Activated T-helper 1 cell treated with Interleukin-2 at 50 U/mL for 16 hours (primary cell): ENCODE results near the gene PKP2.

Experiments used
- DNase-seq: peaks from one replicate; pipeline ENCODE4 v3.0.0-alpha.2; 2020; ENCODE audit warnings: low read depth

PKP2 gene

GRCh38 chr12:32809196-32809595 is 87.4 kb downstream of the PKP2 start:
- no peak for DNase-seq

GRCh38 chr12:32804301-32804700 is 92.3 kb downstream of the PKP2 start:
- DNase-seq: no peak

- DNase-seq: no peak
These were observed 95.2 kb downstream of the PKP2 start for GRCh38 chr12:32801269-32801980.

GRCh38 chr12:32794281-32794680 is 102.3 kb downstream of the PKP2 start:
- DNase-seq: no peak

GRCh38 chr12:32789916-32790315 is 106.7 kb downstream of the PKP2 start:
- DNase-seq: no peak

- DNase-seq: no peak
These were observed 107.1 kb downstream of the PKP2 start for GRCh38 chr12:32789446-32789845.

GRCh38 chr12:32788405-32788804 is 108.2 kb downstream of the PKP2 start:
- no peak for DNase-seq

GRCh38 chr12:32785557-32785956 is 111.0 kb downstream of the PKP2 start:
- DNase-seq: no peak

GRCh38 chr12:32783029-32783428 is 113.5 kb downstream of the PKP2 start:
- no peak for DNase-seq

- no peak for DNase-seq
These were observed 116.5 kb downstream of the PKP2 start for GRCh38 chr12:32780071-32780470.

GRCh38 chr12:32777691-32778175 is 118.8 kb downstream of the PKP2 start:
- DNase-seq: no peak

- DNase-seq: no peak
These were observed 119.4 kb downstream of the PKP2 start for GRCh38 chr12:32777159-32777558.

- no peak for DNase-seq
These were observed 120.3 kb downstream of the PKP2 start for GRCh38 chr12:32776258-32776657.

- no peak for DNase-seq
These were observed 122.9 kb downstream of the PKP2 start for GRCh38 chr12:32773691-32774090.

- no peak for DNase-seq
These were observed 126.4 kb downstream of the PKP2 start for GRCh38 chr12:32770141-32770540.

- no peak for DNase-seq
These were observed 128.1 kb downstream of the PKP2 start for GRCh38 chr12:32768518-32768917.

GRCh38 chr12:32765906-32766305 is 130.7 kb downstream of the PKP2 start:
- no peak for DNase-seq

GRCh38 chr12:32761716-32762115 is 134.9 kb downstream of the PKP2 start:
- DNase-seq: no peak

- no peak for DNase-seq
These were observed 139.4 kb downstream of the PKP2 start for GRCh38 chr12:32757157-32757556.

GRCh38 chr12:32756476-32757066 is 140.0 kb downstream of the PKP2 start:
- no peak for DNase-seq

GRCh38 chr12:32755654-32756475 is 140.7 kb downstream of the PKP2 start, which contains the start of gene YARS2:
TSS of gene YARS2 (minus strand) at chr12:32755897. CDS start at chr12:32755874, 23 bp downstream.
- DNase-seq: peak; percentile 77

GRCh38 chr12:32755051-32755653 is 141.4 kb downstream of the PKP2 start:
- DNase-seq: peak; percentile 44
